ENCODE data around the gene KIF2A. TPM values are rescaled to one million over a fixed set of nuclear protein-coding genes. Genes with fewer than 3 reads are reported as not detected.

KIF2A gene
- total RNA-seq, 3 donors from 2014 or later: 50.8 to 57.4 (median 51.7) TPM

DNA sequence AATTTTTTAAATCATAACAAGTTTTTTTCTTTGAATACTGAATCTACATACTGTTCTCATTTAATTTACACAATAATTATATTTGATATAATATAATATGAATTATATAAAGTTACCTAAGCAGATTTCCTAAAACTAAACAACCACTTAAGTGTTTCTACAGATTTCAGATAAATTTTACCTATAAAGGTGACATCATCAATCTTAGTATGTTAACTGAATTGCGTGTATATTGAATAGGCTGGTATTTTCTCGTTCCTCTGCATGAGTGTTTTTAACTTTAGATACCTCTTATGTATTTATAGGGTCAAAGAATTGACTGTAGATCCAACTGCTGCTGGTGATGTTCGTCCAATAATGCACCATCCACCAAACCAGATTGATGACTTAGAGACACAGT lies 67.4 kb downstream of the KIF2A start:
- no peak for DNase-seq (ENCODE audit: low spot score in 2 of 2)
- intact Hi-C loops (cut with DNase I; ENCODE audit: low total_unique reads): no loop called here
- Histone ChIP-seq H3K27ac (no peak overlapping the region), H3K9me3 (no peaks in the 10 kb centered on the region), H3K4me1 (no peaks in the 10 kb centered on the region), H3K4me3 (no peak overlapping the region), H3K36me3 (no peaks in the 10 kb centered on the region), H3K27me3 (no peaks in the 10 kb centered on the region)
- TF ChIP-seq POLR2A (IDR thresholded peaks at IDR 0.05): no peak
- TF ChIP-seq POLR2AphosphoS5 (IDR thresholded peaks at IDR 0.05): no peak
- TF ChIP-seq, protein P1, sequence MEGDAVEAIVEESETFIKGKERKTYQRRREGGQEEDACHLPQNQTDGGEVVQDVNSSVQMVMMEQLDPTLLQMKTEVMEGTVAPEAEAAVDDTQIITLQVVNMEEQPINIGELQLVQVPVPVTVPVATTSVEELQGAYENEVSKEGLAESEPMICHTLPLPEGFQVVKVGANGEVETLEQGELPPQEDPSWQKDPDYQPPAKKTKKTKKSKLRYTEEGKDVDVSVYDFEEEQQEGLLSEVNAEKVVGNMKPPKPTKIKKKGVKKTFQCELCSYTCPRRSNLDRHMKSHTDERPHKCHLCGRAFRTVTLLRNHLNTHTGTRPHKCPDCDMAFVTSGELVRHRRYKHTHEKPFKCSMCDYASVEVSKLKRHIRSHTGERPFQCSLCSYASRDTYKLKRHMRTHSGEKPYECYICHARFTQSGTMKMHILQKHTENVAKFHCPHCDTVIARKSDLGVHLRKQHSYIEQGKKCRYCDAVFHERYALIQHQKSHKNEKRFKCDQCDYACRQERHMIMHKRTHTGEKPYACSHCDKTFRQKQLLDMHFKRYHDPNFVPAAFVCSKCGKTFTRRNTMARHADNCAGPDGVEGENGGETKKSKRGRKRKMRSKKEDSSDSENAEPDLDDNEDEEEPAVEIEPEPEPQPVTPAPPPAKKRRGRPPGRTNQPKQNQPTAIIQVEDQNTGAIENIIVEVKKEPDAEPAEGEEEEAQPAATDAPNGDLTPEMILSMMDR (IDR thresholded peaks at IDR 0.05): no peak

DNA sequence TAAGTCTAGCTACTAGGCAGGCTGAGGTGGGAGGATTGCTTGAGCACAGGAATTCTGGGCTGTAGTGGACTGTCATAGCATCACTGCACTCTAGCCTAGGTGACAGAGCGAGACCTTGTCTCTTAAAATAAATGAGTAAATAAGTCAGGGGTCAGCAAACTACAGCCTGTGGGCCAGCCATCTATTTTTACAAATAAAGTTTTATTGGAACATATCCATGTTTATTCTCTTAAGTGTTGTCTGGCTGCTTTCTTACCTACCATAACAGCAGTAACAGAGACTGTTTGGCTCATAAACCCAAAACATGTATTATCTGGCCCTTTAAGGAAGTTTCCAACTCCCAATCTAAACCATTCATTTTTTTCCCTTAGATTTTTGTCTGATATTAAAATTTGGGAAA lies 68.1 kb downstream of the KIF2A start:
- no peaks in the 10 kb centered on the region for H3K9me3 ChIP-seq
- H3K27ac ChIP-seq: no peak overlapping the region
- no peak for DNase-seq (ENCODE audit: low spot score in 2 of 2)
- H3K4me3 ChIP-seq: no peak overlapping the region
- H3K4me1 ChIP-seq: no peaks in the 10 kb centered on the region
- H3K36me3 ChIP-seq: peaks cover 5% of the 10 kb centered on the region
- no peaks in the 10 kb centered on the region for H3K27me3 ChIP-seq
- no peak for TF ChIP-seq POLR2AphosphoS5 (IDR thresholded peaks at IDR 0.05)
- TF ChIP-seq POLR2A (IDR thresholded peaks at IDR 0.05): no peak
- TF ChIP-seq, protein P1 (IDR thresholded peaks at IDR 0.05): no peak
- intact Hi-C loops (cut with DNase I; ENCODE audit: low total_unique reads): no loop called here

DNA sequence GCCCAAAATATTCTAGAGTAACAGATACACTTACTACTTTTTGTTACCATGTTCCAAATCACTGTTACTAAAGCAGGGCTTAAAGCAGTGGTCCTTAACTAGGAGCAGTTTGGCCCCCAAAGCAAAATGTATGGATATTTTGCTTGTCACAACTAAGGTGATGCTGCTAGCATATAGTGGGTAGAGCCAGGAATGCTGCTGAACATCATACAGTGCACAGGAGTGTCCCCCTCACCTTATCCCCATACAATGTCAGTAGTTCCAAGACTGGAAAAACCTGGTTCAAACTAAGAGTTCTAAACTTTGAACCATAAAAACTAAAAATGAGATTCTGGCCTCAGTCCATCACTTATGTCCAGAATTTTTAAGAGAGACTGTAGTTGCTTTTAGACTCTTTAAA lies 69.6 kb downstream of the KIF2A start:
- Histone ChIP-seq H3K4me1 (no peaks in the 10 kb centered on the region), H3K27ac (no peak overlapping the region), H3K4me3 (no peak overlapping the region), H3K9me3 (no peaks in the 10 kb centered on the region), H3K27me3 (no peaks in the 10 kb centered on the region), H3K36me3 (peaks cover 6% of the 10 kb centered on the region)
- intact Hi-C loops (cut with DNase I; ENCODE audit: low total_unique reads): no loop called here
- TF ChIP-seq POLR2AphosphoS5 (IDR thresholded peaks at IDR 0.05) (no peak), POLR2A (IDR thresholded peaks at IDR 0.05) (no peak)
- TF ChIP-seq, protein P1 (IDR thresholded peaks at IDR 0.05): no peak
- no peak for DNase-seq (ENCODE audit: low spot score in 2 of 2)

DNA sequence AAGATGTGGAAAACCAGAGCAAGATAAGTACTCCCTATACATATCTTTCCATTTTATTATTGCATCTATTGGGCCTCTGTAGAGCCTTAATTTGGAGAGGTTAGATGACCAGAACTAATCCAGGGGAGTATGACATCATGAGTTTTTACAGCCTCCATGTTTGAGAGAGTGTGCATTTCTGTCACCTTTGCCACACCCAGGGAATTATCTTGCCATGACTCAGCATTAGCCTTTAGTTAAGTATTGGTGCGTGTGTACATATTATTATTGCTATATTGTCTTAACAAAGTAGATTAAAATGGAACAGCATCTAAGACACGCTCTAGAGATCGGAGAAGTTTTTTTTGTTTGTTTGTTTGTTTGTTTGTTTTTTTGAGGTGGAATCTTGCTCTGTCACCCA lies 70.1 kb downstream of the KIF2A start:
- TF ChIP-seq, protein P1 (IDR thresholded peaks at IDR 0.05): no peak
- TF ChIP-seq POLR2AphosphoS5 (IDR thresholded peaks at IDR 0.05) (no peak), POLR2A (IDR thresholded peaks at IDR 0.05) (no peak)
- DNase-seq (ENCODE audit: low spot score in 2 of 2): no peak
- Histone ChIP-seq H3K4me3 (no peak overlapping the region), H3K27ac (no peak overlapping the region), H3K9me3 (no peaks in the 10 kb centered on the region), H3K4me1 (no peaks in the 10 kb centered on the region), H3K27me3 (no peaks in the 10 kb centered on the region), H3K36me3 (peaks cover 6% of the 10 kb centered on the region)
- intact Hi-C loops (cut with DNase I; ENCODE audit: low total_unique reads): no loop called here

DNA sequence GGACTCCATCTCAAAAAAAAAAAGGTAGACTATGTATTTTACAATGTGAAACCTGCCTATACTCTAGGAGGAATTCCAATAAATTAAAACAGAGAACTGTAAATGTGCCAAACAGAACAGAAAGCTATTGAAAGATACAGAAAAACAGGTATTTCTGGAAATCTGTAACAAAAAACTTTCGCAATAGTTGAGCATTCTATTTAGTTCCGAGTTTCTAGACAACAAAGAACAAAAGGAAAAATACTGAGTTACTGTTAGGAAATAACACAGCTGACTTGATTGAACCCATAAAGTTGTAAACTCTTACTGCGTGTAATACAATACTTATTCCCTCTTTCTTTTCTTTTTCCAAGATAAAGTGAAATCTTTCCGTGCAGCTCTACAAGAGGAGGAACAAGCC lies 79.1 kb downstream of the KIF2A start:
- Histone ChIP-seq H3K4me3 (peak overlapping the region in 2 of 3 donors; percentile 14 to 36), H3K4me1 (peaks cover 0 to 7% of the 10 kb centered on the region in 2 donors), H3K9me3 (no peaks in the 10 kb centered on the region), H3K27ac (peak overlapping the region; percentile 79 to 86), H3K36me3 (no peaks in the 10 kb centered on the region), H3K27me3 (no peaks in the 10 kb centered on the region)
- TF ChIP-seq POLR2A (IDR thresholded peaks at IDR 0.05) (no peak), POLR2AphosphoS5 (IDR thresholded peaks at IDR 0.05) (no peak)
- TF ChIP-seq, protein P1 (IDR thresholded peaks at IDR 0.05): no peak
- intact Hi-C loops (cut with DNase I; ENCODE audit: low total_unique reads): no loop called here
- DNase-seq (ENCODE audit: low spot score in 2 of 2): no peak

All from breast epithelium (tissue), 4 donors.